Neural progenitor cell (in vitro differentiated cells): Measurements from ENCODE around the gene CCDC93.

Source experiments
- EZH2 ChIP-seq: fragments of 200-600 bp; sonication (generic); IDR thresholded peaks from 2 replicates; pipeline ENCODE4 v1.6.1; 2017; ENCODE audit warnings: antibody characterized with exemption, mild to moderate bottlenecking, moderate library complexity
- EZH2phosphoT487 ChIP-seq: fragments of 200-600 bp; sonication (generic); IDR thresholded peaks from 2 replicates; pipeline ENCODE4 v1.6.1; 2017; ENCODE audit warnings: antibody characterized with exemption
- TF ChIP-seq, protein P1 (sequence below): fragments of 200-600 bp; sonication (generic); IDR thresholded peaks from 2 replicates; pipeline ENCODE4 v1.5.1; 2017; ENCODE audit warnings: antibody characterized with exemption, mild to moderate bottlenecking

DNA sequence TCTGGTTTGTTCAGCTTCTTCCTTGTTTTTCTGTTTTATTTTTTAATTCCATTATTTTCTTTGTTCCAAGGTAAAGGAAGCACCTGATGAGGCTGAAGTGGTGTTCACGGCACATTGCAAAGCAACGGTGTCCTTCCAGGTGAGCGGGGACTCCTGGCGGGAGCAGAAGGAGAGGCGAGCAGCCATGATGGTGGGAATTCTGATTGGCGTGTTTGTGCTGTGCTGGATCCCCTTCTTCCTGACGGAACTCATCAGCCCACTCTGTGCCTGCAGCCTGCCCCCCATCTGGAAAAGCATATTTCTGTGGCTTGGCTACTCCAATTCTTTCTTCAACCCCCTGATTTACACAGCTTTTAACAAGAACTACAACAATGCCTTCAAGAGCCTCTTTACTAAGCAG, 110.9 kb downstream of the CCDC93 start:
- TF ChIP-seq, protein P1, sequence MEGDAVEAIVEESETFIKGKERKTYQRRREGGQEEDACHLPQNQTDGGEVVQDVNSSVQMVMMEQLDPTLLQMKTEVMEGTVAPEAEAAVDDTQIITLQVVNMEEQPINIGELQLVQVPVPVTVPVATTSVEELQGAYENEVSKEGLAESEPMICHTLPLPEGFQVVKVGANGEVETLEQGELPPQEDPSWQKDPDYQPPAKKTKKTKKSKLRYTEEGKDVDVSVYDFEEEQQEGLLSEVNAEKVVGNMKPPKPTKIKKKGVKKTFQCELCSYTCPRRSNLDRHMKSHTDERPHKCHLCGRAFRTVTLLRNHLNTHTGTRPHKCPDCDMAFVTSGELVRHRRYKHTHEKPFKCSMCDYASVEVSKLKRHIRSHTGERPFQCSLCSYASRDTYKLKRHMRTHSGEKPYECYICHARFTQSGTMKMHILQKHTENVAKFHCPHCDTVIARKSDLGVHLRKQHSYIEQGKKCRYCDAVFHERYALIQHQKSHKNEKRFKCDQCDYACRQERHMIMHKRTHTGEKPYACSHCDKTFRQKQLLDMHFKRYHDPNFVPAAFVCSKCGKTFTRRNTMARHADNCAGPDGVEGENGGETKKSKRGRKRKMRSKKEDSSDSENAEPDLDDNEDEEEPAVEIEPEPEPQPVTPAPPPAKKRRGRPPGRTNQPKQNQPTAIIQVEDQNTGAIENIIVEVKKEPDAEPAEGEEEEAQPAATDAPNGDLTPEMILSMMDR: no peak
- TF ChIP-seq EZH2: no peak
- no peak for TF ChIP-seq EZH2phosphoT487
